HG02885 (cell line): ENCODE results near the gene KPTN.

Source experiments
- ATAC-seq: cut with Tn5 transposase; IDR thresholded peaks from one replicate; pipeline ENCODE4 v1.9.1; 2021; ENCODE audit warnings: mild to moderate bottlenecking; ENCODE audit not compliant: unreplicated experiment, poor library complexity

KPTN gene

DNA sequence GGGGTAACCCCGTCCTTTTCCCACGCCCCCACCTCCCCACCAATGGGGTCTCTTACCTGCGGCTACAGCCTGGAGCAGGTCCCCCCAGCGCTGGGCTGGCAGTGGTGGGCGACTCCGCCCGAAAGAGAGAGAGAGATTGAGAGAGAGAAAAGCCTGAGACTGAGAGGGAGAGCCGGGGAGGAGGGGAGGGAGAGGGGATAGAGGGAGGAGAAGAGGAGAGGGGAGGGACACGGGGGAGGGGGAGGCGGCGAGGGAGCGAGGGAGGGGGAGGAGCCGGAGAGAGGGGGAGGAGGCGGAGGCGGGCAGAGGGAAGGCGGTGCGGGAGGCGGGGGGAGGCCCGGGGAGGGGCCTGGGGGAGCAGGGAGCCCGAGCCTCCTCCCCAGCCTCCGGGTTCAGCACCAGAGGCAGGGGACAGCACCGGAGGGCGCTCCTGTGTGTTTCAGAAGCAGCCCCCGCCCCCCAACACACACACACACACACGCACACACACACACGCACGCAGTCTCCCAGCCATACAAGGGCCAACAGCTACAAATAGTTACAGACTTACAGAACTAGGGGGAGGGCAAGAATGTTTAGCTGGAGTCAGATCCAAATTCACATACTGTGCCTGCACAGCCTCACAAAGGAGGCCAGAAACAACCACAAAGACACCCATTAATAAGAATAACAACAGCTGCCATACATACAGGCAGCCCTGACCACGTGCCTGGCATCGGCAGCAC lies 12.1 kb downstream of the KPTN start, which contains the start of gene SLC8A2:
Gene SLC8A2, minus strand, starts transcription at position 161 of the 725 bp plus-strand sequence. CDS start 5,490 bp downstream, outside the sequence.
- ATAC-seq, result no peak

DNA sequence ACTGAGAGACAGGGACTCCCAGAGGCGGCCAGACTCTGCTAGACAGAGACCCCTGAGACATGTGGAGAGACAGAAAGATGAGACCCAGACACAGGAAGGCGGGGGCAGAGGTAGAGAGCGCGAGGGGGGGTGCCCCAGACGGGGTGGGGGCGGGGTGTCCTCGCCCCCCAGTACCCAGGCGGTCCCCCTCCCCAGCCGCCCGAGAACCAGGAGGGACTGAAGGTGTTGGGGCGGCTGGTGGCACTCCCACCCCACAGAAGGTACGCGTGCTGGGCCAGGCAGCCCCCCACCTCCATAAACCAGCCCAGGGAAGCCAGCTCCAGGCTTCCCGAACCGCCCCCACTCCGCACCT lies 12.7 kb downstream of the KPTN start:
- ATAC-seq, result no peak

DNA sequence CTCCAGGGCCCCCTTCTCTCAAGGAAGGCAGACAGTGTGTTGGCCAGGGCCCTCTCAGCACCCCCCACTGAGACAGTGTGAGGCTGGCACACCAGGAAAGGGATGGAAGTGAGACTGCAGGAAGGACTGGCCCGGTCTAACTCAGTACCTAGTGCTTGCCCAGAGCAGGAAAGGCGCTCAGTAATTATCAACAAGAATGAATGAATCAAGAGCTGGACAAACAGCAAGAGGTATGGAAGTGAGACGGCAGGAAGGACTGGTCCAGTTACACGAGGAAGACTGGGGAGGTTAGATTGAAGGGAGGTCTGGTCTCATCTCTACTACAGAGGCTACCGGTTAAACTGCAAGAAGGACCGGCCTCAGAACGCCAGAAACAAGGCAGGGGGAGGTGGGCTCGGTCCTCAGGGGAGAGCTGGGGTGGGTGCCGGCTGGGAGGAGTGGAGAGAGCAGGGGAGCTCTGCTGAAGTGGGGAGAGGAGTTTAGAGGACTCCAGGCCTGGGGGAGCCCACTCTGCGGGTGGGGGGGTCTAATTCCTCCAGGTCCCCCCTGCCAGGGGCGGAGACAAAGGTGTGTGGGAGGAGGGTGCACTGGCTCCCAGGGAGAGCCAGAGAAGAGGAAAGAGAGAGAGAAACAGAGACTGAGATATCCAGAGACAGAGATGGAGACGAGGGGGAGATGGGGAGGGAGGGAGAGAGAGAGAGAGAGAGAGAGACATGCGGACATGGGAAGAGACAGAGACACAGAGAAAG lies 13.4 kb downstream of the KPTN start:
- no peak for ATAC-seq

DNA sequence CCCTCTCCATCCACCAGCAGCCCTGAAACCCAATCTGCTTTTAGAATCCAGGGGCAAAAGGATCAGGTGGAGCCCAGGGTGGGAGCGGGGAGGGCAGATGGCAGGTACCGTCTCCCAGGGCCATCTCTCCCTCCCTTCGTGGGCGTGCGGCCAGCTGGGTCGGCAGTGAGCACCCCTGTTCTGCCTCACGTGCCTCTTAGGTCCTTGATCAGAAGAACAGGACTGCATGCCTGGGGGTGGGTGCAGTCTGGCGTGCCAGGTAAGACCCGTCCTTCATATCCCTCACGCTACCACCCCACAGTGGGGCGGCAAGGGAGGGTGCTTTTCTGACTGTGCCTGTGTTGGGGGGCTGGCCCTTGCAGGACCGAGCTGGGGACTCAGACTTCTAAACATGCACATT lies 14.3 kb downstream of the KPTN start:
- ATAC-seq, result no peak

DNA sequence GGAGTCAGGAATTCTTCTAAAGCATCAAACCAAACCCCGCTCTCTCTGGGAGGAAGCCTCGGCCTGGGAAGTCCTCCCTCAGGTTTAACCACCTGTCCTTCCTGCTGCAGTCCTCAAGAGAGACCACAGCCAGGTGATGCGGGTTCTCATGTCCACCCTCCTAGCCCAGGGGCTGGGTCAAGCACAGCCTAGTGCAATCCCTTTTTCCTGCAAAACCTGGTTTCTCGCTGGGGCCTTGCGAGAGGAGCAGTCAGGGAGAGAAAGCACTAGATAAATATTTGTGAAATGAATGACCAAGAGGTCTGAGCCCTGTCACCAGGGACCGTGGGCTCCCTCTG lies 14.7 kb downstream of the KPTN start:
- ATAC-seq, result no peak

DNA sequence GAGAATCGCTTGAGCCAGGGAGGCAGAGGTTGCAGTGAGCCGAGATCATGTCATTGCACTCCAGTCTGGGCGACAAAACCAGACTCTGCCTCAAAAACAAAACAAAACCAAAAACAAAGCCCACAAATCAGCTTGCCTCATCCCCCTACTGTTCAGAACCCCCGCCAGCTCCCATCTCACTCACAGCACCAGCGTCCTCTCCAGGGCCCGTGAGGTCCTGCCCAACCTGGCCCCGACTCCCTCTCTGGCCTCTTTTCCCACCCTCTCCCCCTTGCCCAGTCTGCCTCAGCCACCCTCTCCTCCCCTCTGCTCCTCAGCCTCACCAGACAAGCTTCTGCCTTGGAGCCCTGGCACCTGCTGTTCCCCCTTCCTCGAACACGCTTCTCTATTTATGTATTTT lies 16.1 kb downstream of the KPTN start:
- ATAC-seq, result no peak

DNA sequence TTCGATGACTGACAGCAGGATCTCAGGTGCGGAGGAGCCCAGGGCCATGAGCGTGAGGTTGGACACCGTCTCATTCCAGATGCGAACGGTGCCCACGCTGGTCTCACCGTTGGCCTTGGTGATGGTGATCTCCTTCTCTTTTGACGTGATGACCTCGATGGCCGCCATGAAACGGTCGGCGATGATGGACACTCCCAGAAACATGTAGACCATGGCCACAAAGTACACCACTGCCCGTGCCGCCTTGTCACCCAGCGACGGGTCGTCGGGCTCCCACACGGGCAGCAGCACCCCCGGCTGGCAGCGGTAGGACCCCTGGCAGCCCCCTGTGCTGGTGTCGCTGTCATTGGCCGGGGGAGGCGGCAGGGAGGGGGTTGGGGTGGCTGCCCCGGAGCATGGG lies 18.1 kb downstream of the KPTN start:
- ATAC-seq, result no peak

DNA sequence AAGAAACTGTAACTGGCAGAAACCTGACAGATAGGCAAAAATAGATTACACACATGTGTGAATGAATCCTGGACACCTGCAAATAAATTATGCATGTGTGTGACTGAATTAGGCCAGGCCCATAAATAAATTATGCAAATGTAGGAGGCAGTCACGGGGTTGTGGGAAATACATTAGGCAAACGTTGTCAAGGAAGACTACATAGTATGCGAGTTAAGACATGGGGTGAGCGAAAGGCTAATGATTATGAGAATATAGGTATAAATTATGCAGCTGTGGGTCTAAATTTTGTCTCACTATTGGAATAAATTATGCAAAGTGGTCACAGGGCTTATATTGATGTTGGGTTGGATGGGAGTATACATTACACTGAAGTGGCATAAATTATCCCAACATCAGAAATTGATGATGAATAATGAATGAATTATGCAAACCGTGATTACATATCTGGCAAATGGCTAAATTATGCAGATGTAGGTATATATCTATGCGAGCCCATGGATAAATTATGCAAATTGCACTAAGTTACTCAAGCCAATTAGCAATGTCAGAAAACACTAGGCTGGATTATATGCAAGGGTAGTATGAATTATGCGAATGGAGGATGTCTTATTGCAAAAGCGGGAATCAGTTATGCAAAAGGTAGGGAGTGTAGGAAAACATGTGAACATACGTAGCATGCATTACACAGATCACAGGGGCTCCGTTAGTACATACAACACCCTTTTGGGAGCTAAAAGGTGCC lies 19.2 kb downstream of the KPTN start:
- no peak for ATAC-seq

DNA sequence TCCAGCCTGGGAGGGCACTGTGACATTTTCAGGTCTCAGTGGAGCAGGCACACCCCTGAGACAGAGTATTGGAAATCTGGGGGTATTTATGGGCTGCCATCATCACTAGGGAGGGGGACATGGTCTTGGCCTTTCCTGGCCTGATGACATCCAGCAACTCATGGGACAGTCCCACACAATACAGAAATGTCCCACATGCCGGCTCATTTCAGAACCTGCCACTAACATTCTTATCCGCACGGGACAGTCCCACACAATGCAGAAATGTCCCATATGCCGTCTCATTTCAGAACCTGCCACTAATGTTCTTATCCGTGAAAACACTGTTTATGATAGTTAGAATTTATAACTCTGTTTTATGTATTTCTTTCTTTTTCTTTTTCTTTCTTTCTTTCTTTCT lies 22.1 kb downstream of the KPTN start:
- ATAC-seq, result no peak

DNA sequence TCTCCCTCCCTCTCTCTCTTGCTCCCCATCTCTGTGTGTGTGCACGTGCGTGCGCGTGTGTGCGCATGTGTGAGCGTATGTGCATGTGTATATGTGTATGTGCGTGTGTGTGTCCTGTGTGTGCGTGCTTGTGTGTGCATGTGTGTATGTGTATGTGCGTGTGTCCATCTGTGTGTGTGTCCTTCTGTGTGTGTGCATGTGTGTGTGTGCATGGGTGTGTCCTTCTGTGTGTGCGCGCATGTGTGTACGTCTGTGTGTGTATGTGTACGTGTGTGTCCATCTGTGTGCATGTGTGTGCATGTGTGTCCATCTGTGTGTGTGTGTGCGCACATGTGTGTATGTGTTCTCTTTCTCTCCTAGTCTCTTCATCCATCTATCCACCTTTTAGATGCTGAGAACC lies 24.5 kb downstream of the KPTN start:
- ATAC-seq, result no peak

DNA sequence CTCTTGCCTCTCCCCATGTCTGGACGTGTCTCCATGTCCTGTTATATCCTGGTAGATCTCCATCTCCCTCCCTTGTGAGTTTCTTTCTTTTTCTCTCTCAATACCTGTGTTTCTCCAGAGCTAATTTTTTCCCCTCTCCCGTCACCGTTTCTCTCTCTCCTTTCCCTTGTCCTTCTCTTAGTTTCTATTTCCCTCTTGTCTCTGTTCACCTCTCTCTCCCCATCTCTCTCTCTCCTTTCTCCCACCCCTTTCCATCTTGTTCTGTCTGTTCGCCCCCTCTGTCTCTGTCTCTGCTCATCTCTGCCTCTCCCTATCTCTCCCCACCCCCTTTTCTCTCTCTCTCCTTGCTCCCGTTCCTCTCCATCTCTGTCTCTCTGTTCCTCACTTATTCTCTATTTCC lies 25.3 kb downstream of the KPTN start:
- no peak for ATAC-seq

DNA sequence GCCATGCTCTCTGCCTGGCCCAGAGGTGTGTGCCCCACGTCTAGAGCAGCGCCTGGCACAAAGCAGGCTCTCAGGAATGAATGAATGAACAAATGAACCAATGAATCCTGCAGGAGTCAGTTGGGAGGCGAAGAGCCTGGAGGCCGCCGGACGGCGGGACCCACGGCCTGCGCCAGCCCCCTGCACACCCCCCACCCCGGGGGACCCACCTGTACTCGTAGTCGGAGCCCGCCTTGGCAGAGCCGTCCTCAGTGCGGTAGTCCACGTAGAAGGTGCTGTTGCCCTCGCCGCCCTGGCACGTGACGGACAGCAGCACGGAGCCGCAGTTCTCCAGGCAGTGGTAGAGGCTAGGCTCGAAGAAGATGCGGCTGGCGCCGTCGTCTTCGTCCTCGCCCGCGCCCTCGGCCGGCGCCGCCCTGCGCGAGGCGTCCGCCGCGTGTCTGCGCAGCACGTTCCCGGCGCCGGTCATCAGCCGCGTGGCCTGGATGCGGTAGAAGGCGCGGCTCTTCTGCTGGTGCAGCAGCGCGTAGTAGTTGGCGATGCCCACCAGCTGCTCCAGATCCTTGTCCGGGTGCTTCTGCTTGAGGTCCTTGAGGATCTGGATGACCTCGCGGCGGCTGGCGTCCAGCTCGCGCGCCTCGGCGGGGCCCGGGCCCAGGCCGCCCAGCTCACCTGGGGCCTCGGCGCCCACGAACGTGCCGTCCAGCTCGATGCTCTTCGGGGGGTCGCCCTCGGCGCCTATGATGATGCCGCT lies 27.1 kb downstream of the KPTN start:
- ATAC-seq, result no peak

DNA sequence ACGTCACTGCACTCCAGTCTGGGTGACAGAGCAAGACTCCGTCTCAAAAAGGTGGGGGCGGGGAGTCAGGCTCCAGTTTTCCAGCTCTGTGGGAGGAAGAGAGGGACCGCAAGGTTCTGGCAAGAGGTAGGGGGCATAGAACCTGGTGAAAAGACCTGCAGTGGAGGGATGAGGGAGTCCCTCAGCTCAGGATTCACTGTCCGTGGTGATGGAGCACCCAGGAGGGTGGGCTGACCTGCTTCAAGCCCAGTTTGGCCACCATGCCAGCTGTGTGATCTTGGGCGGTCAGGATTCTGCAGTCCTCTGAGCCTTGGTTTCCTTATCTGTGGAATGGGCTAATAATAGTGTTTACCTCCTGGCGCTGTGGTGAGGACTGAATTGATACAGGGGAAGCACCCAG lies 33.5 kb downstream of the KPTN start:
- ATAC-seq, result no peak

DNA sequence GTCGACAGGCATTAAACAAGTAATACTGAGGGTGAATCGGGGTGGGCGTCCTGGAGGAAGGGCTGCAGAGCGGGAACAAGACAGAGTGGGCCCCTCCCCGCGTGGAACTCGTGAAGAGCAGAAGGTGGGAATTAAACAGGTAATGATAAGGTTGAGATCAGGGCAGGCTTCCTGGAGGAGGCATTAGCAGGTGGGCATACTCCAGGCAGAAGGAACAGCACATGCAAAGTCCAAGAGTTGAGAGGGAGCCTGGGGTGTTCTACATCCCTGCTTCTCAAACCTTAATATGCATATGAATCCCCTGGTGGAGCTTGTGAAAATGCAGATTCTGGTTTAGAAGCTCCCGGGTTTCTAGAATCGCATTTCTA lies 35.7 kb downstream of the KPTN start:
- no peak for ATAC-seq

DNA sequence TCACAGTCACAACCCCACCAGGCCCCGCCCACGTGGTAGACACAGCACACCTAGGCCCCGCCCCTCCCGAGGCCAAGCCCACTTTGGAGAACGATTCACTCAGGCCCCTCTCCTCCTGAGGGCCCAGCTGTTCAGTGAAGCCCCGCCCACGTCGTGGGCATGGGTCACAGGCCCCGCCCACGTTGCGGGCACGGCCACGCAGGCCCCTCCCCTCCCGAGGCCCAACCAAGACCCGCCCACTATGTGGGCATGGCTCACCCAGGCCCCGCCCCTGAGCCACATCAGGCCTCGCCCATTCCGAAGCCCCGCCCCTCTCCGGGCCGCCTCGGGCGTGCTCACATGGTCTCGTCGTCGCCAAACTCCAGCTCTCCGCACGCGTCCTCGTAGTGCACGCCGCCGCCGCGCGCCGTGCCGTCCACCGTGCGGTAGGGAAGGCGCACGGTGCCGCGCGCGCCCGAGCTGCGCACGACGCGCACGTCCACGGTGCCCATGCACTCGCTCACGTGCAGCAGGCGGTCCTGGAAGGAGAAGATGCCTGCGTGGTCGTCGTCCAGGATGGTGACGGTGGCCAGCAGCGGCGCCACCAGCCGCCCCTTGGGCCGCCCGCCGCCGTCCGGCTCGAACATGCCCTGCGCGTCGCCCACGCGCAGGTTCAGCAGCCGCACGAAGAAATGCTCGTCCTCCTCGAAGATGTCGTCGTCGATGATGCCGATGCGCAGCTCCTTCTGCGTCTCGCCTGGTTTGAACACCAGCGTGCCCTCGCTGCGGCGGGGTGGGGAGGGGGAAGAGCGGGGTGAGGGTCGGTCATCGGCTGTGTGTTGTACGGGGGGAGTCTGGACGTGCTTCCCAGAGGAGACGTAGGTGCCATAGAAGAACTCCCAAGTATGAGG lies 36.3 kb downstream of the KPTN start:
- ATAC-seq, result no peak

DNA sequence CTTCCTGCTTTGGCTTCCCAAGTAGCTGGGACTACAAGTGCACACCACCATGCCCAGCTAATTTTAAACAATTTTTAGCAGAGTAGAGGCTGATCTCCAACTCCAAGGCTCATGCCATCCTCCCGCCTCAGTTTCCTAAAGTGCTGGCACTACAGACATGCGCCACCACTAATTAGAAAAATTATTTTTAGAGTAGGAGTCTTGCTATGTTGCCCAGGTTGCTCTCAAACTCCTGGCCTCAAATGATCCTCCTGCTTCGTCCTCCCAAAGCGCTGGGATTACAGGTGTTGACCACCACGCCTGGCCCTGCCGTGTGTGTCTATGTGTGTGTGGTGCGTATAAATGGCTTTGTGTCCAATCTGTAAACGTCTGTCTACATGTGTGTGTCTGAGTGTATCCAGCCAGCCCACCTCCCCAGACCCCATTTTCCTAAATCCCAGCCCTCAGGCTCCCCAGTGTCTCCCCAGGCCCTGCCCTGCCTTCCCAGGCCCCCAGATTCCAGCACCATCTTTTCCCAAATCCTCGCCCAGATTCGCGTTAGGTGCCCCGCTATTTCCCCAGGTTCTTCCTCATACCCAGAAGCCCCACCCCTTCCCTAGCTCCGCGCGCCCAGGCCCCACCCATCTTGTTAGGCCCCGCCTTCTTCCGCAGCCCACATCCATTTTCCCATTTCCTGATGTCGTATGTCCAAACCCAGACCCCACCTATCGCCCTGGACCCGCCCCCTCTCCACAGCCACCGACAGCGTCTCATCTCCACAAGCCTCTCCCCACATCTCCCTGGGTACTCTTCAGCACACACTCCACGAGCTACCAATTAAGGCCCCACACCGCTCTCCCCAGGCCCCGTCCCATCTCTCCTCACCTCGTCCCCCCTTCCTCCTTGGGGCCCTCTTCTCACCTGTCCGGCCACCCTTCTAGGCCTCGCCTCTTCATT lies 37.2 kb downstream of the KPTN start:
- no peak for ATAC-seq

DNA sequence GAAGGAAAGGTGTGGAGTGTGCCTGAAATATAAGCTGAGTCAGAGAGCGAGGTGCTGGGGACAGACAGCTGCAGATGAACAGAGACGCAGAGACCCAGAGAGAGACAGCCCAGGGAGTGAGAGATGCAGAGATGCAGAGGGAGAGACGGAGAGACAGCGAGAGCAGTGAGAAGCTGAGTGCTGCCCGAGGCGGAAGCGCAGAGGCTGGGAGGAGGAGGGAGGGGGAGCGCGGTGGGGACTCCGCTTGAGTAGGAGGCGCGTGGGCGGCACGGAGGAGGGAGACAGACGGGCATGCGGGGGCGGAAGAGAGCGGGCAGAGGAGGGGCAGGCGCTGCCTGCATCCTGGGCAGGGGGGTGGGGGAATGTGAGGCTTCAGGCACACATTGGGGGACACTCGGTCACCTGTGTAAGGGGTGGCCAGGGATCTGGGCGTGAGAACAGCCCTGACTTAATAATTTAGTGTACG lies 38.0 kb downstream of the KPTN start:
- ATAC-seq, result no peak

DNA sequence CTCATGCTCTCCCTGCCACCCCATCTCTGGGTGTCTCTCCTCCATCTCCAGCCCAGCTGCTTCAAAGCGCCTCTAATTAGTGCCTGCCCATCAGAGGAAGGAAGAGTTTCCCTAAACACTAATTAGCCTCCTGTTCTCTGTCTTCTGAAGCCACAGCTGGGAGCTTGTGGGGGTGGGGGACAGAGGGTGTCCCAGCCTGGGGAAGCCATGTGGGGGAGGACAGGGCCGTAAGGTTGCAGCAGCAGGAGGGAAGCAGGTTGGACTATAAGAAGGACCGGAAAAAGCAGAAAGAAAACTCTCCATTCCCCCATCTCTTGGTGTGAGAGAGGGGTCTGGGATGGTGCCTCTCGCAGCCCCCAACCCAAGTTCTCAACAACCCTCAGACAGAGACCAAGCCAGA lies 38.5 kb downstream of the KPTN start:
- ATAC-seq, result no peak

DNA sequence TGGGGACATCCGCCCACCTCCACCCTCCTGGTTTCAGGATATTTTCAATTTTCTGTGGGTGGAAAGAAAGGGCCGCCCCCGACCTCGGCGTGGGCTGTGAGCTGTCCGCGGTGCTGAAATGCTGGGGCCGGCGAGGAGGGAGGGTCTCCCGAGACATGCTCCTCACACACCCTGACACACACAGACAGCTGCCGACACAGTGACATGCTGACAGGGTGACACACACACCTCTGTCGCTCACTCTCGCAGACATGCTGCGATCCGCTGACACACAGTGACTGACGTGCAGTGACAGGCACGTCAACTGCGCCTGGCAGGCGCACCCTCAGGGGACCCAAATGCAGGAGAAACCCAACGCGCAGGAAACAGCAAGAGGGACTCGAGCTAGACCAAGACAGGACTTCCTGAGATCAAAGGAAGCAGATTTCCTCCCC lies 39.6 kb downstream of the KPTN start:
- no peak for ATAC-seq
